DOHH2 (cell line): ENCODE data around the gene ANKRD1.
A peak's percentile ranks its signal among the peaks of the same experiment; 100 is the strongest.

Experiments
- H3F3A ChIP-seq: fragments of 200-600 bp; sonication (generic), shearing (Covaris generic); 2 replicates; pipeline ENCODE4 v1.6.0; 2016; ENCODE audit warnings: antibody characterized with exemption, mild to moderate bottlenecking; ENCODE audit not compliant: control insufficient read depth, insufficient read depth
- H3K27ac ChIP-seq: fragments of 200-600 bp; sonication (generic); 2 replicates; pipeline ENCODE4 v1.5.1; 2014; ENCODE audit warnings: low read depth, mild to moderate bottlenecking, low read length, moderate library complexity
- H3K27me3 ChIP-seq: fragments of 200-600 bp; sonication (generic); 2 replicates; pipeline ENCODE4 v1.6.1; 2014; ENCODE audit warnings: mild to moderate bottlenecking, low read length, mixed read lengths; ENCODE audit not compliant: control insufficient read depth
- H3K36me3 ChIP-seq: fragments of 200-600 bp; sonication (generic); 2 replicates; pipeline ENCODE4 v1.6.1; 2014; ENCODE audit warnings: mild to moderate bottlenecking, low read length, moderate library complexity, mixed read lengths; ENCODE audit not compliant: control insufficient read depth
- H3K4me1 ChIP-seq: fragments of 200-600 bp; sonication (generic); 2 replicates; pipeline ENCODE4 v1.6.1; 2014; ENCODE audit warnings: mild to moderate bottlenecking, low read length, mixed read lengths; ENCODE audit not compliant: control insufficient read depth
- H3K4me2 ChIP-seq: fragments of 200-600 bp; sonication (generic); 2 replicates; pipeline ENCODE4 v1.6.0; 2014; ENCODE audit warnings: mild to moderate bottlenecking, low read length, moderate library complexity
- H3K4me3 ChIP-seq: fragments of 200-600 bp; sonication (generic); 2 replicates; pipeline ENCODE4 v1.5.1; 2014; ENCODE audit warnings: mild to moderate bottlenecking, low read length, mixed read lengths
- H3K79me2 ChIP-seq: fragments of 200-600 bp; sonication (generic); 2 replicates; pipeline ENCODE4 v1.6.1; 2014; ENCODE audit warnings: mild to moderate bottlenecking, low read length, mixed read lengths; ENCODE audit not compliant: control insufficient read depth
- H3K9me2 ChIP-seq: fragments of 200-600 bp; sonication (generic); replicated peaks from 2 replicates; pipeline ENCODE4 v1.6.1; 2014; ENCODE audit warnings: mild to moderate bottlenecking, low read length, mixed read lengths; ENCODE audit not compliant: control insufficient read depth
- H3K9me3 ChIP-seq: fragments of 200-600 bp; sonication (generic); 2 replicates; pipeline ENCODE4 v1.6.1; 2014; ENCODE audit warnings: antibody characterized with exemption, low read length, mixed read lengths; ENCODE audit not compliant: control insufficient read depth, insufficient read depth
- H4K20me1 ChIP-seq: fragments of 200-600 bp; sonication (generic); 2 replicates; pipeline ENCODE4 v1.6.0; 2014; ENCODE audit warnings: low read depth, mild to moderate bottlenecking, antibody characterized with exemption, low read length, moderate library complexity; ENCODE audit not compliant: control insufficient read depth, insufficient read depth
- CTCF ChIP-seq: fragments of 200-600 bp; sonication (generic); IDR thresholded peaks from one replicate; pipeline ENCODE4 v1.5.1; 2014; ENCODE audit warnings: antibody characterized with exemption, mild to moderate bottlenecking, low read depth, low read length; ENCODE audit not compliant: poor library complexity, severe bottlenecking
- EZH2phosphoT487 ChIP-seq: fragments of 200-600 bp; sonication (generic); IDR thresholded peaks from 2 replicates; pipeline ENCODE4 v1.6.1; 2017; ENCODE audit warnings: borderline replicate concordance, mild to moderate bottlenecking, antibody characterized with exemption, low read length, moderate library complexity, mixed read lengths

The ANKRD1 gene

DNA sequence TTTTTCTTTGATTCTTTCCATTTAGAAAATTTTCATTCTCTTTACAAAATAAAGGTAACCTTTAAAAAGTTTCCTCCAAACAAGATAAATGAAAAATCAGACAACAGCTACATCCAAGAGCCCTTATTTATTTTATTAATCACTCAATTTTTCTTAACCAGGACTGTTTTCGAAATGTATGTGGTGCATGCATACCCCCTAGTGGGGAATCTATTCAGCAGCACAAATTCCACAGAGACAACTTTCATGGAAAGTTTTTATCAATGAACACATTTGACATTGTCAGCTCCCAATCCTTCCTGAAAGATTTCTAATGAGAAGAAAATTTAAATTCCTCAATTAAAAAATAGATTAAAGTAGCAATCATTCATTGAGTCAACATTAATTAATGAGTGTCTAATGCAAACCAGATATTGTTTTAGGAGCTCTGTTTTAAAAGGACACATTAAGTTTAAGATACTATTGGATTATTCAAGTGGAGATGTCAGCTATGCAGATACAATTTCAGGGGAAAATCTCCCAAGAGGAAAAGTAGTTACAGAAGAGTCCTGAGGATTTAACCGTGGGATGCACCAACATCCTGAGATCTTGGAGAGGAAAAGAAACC, 57.9 kb downstream of the ANKRD1 start:
- peaks cover 50% of the 10 kb centered on the region for H3K27me3 ChIP-seq
- TF ChIP-seq CTCF (peak; percentile 70), EZH2phosphoT487 (no peak)
- H3K9me3 ChIP-seq = no peaks in the 10 kb centered on the region
- no peak overlapping the region for H3K27ac ChIP-seq
- H3K36me3 ChIP-seq = no peaks in the 10 kb centered on the region
- peaks cover 4% of the 10 kb centered on the region for H3K4me1 ChIP-seq
- H3F3A ChIP-seq = no peaks in the 10 kb centered on the region
- H3K4me3 ChIP-seq = no peak overlapping the region
- no peaks in the 10 kb centered on the region for H3K9me2 ChIP-seq
- no peaks in the 10 kb centered on the region for H4K20me1 ChIP-seq
- no peaks in the 10 kb centered on the region for H3K79me2 ChIP-seq
- H3K4me2 ChIP-seq = no peak overlapping the region
